Heart right ventricle (tissue), 16 donors: ENCODE data around the gene RANBP3. TPM values are rescaled to one million over a fixed set of nuclear protein-coding genes. Genes with fewer than 3 reads are reported as not detected.
"Not testable (repeated sequence)": the region's sequence is repeated elsewhere in the genome, so short reads cannot be mapped to it uniquely, and the experiment has no call there.

Experiments used
- ATAC-seq, 8 donors: fragments of 200-7000 bp; cut with Tn5 transposase; one replicate each; pipeline ENCODE4 v1.9.1; 2020; ENCODE audit warnings: mild to moderate bottlenecking in 8 of 8, moderate library complexity in 8 of 8, moderate number of reproducible peaks in 1 of 8
- DNase-seq, 2 donors: peaks; one replicate each; pipeline ENCODE4 v3.0.0-alpha.2; 2020
- H3K27ac ChIP-seq, 10 donors: fragments of 200-600 bp; sonication (generic) in 2 of 10; one replicate each; pipeline versions ENCODE4 v1.5.0 to v1.8.0; 2020 to 2022; ENCODE audit warnings: mild to moderate bottlenecking in 3 of 10
- H3K27me3 ChIP-seq, 7 donors: fragments of 200-600 bp; one replicate each; pipeline ENCODE4 v1.8.0; 2021 to 2022; ENCODE audit warnings: mild to moderate bottlenecking in 2 of 7
- H3K36me3 ChIP-seq, 9 donors: fragments of 200-600 bp; sonication (generic) in 1 of 9; one replicate each; pipeline versions ENCODE4 v1.5.0 to v1.8.0; 2020 to 2022; ENCODE audit warnings: mild to moderate bottlenecking in 2 of 9
- H3K4me1 ChIP-seq, 9 donors: fragments of 200-600 bp; sonication (generic) in 1 of 9; one replicate each; pipeline versions ENCODE4 v1.5.0 to v1.8.0; 2020 to 2022; ENCODE audit warnings: mild to moderate bottlenecking in 4 of 9
- H3K4me3 ChIP-seq, 10 donors: fragments of 200-600 bp; sonication (generic) in 2 of 10; one replicate each; pipeline versions ENCODE4 v1.5.0 to v1.8.0; 2020 to 2022; ENCODE audit warnings: mild to moderate bottlenecking in 7 of 10, moderate library complexity in 2 of 10
- H3K9me3 ChIP-seq, 11 donors: fragments of 200-600 bp in 10 of 11; sonication (generic) in 2 of 11; one replicate each; pipeline versions ENCODE4 v1.5.0 to v1.8.0; 2013 to 2022; ENCODE audit warnings: mild to moderate bottlenecking in 2 of 11, control low read depth in 1 of 11, moderate library complexity in 1 of 11
- CTCF ChIP-seq, 9 donors: fragments of 200-600 bp; sonication (generic) in 2 of 9; IDR thresholded peaks; one replicate each; pipeline versions ENCODE4 v1.5.0 to v1.8.0; 2021 to 2022; ENCODE audit warnings: antibody characterized with exemption in 9 of 9, mild to moderate bottlenecking in 5 of 9, moderate library complexity in 1 of 9
- WGBS, 2 donors: extraction: QIAGEN DNeasy Blood & Tissue Kit; methylation state at CpG; one replicate each; pipeline ENCODE4 v1.1.7; 2013; ENCODE audit warnings: inconsistent platforms in 1 of 2; 5-methylcytosine and 5-hydroxymethylcytosine counted together
- intact Hi-C, 10 donors: fragments of 100-400 bp; cut with DNase I; formaldehyde crosslinking; loops; one replicate each; pipeline versions ENCODE4 v1.11.1 to v1.14.2; 2022
- polyA plus RNA-seq, 2 donors: library from polyadenylated mRNA; stranded (reverse); fragments of 200-250 nt; gene quantifications; one replicate each; pipeline ENCODE4 v1.2.3, GENCODE V29; 2013
- total RNA-seq, 10 donors: library from RNA; stranded (reverse); fragmentation: NEBNext Ultra II Directional in 3 of 10; extraction: Animal tissue kit (Norgen Biotek cat#: 25700) in 3 of 10; gene quantifications; one replicate each; pipeline versions ENCODE4 v1.2.1 to v1.2.4, GENCODE V29; 2021 to 2023
- donor health status: Arrhythmogenic right ventricular cardiomyopathy.
- donor health status: ischemic (EF 13 %, LVEDD 7.1; RV severe dilation, severe dysfunction).
- donor health status: healthy with polysubstance abuse.
- donor health status: DM: no; HTN: yes; CAD: no.
- donor health status: DM: no; HTN: no; CAD: no.
- donor health status: ischemic (EF 25% LVEDD 6.9; RV normal size, moderate dysfunction).
- donor health status: ischemic (EF 25% LVEDD 5.7; RV mildly dilated, moderate dysfunction).
- donor health status: healthy.
- donor health status: DM: yes; HTN: yes; CAD: no.
- donor health status: Ischemic cardiomyopathy.
- donor health status: ischemic (EF 35%, LVEDD 5.7; RV mildly dilated, moderate dysfunction).
- donor health status: nonischemic (EF 11% LVEDD 7.7; RV severe dilation, severe dysfunction).
- donor health status: DM: yes; HTN: yes; CAD: no.
- donor health status: PGD.
- donor health status: ischemic (EF 29% LVEDD 5.4; RV normal size, mild dysfunction).
- donor health status: nonischemic (EF 23%, LVEDD 6.1; RV moderate dilation, normal function).

The RANBP3 gene
- total and polyA plus RNA-seq, 12 donors = 29.5 to 76.1 (median 63.0) TPM

- H3K27me3 ChIP-seq = no peaks in the 10 kb centered on the region
- DNase-seq = no peak
- no peaks in the 10 kb centered on the region for H3K9me3 ChIP-seq
- H3K4me3 ChIP-seq = no peak overlapping the region
- H3K36me3 ChIP-seq = peaks cover 0 to 51% (median 0%) of the 10 kb centered on the region in 9 donors
- ATAC-seq = no peak
- H3K4me1 ChIP-seq = no peaks in the 10 kb centered on the region
- TF ChIP-seq CTCF (IDR thresholded peaks at IDR 0.05) = no peak
- intact Hi-C loops = no loop called here
- 86 to 90% methylated on average over 10 of the region's 10 CpGs for WGBS, 2 donors
- no peak overlapping the region for H3K27ac ChIP-seq
Measured at GRCh38 chr19:6011206-6011605, 33.3 kb upstream of the RANBP3 start.

- no peak for TF ChIP-seq CTCF (IDR thresholded peaks at IDR 0.05)
- Histone ChIP-seq H3K36me3 (peaks cover 0 to 55% (median 0%) of the 10 kb centered on the region in 9 donors), H3K4me1 (no peaks in the 10 kb centered on the region), H3K9me3 (no peaks in the 10 kb centered on the region), H3K27ac (no peak overlapping the region), H3K27me3 (no peaks in the 10 kb centered on the region), H3K4me3 (no peak overlapping the region)
- DNase-seq = no peak
- ATAC-seq = no peak
- intact Hi-C loops = no loop called here
- WGBS, 2 donors = 94% methylated on average over 16 of the region's 16 CpGs
Measured at GRCh38 chr19:6010107-6010506, 32.2 kb upstream of the RANBP3 start.

GRCh38 chr19:6007866-6008265 is 29.9 kb upstream of the RANBP3 start:
- ATAC-seq (no peak), DNase-seq (no peak)
- H3K27me3 ChIP-seq = no peaks in the 10 kb centered on the region
- no peaks in the 10 kb centered on the region for H3K9me3 ChIP-seq
- H3K4me3 ChIP-seq = no peak overlapping the region
- no peak for TF ChIP-seq CTCF (IDR thresholded peaks at IDR 0.05)
- no peaks in the 10 kb centered on the region for H3K4me1 ChIP-seq
- no peak overlapping the region for H3K27ac ChIP-seq
- intact Hi-C loops = no loop called here
- 84 to 85% methylated on average over 26 of the region's 26 CpGs for WGBS, 2 donors
- H3K36me3 ChIP-seq = peaks cover 0 to 60% (median 2%) of the 10 kb centered on the region in 9 donors

- no peaks in the 10 kb centered on the region for H3K4me1 ChIP-seq
- peaks cover 0 to 60% (median 2%) of the 10 kb centered on the region in 9 donors for H3K36me3 ChIP-seq
- no peak for TF ChIP-seq CTCF (IDR thresholded peaks at IDR 0.05)
- no peak overlapping the region for H3K4me3 ChIP-seq
- no peak overlapping the region for H3K27ac ChIP-seq
- intact Hi-C loops = no loop called here
- DNase-seq = no peak
- 94 to 95% methylated on average over 20 of the region's 20 CpGs for WGBS, 2 donors
- no peaks in the 10 kb centered on the region for H3K9me3 ChIP-seq
- no peaks in the 10 kb centered on the region for H3K27me3 ChIP-seq
- ATAC-seq = no peak
Measured at GRCh38 chr19:6006896-6007295, 29.0 kb upstream of the RANBP3 start.

- intact Hi-C loops, H3K4me3 ChIP-seq, H3K9me3 ChIP-seq, ATAC-seq, H3K4me1 ChIP-seq, H3K27me3 ChIP-seq, H3K27ac ChIP-seq, DNase-seq: not testable (repeated sequence)
- 88 to 90% methylated on average over 7 of the region's 7 CpGs for WGBS, 2 donors
- peaks cover 0 to 62% (median 2%) of the 10 kb centered on the region in 9 donors for H3K36me3 ChIP-seq
Measured at GRCh38 chr19:6006070-6006446, 28.1 kb upstream of the RANBP3 start.
